Hepatocyte (in vitro differentiated cells): ENCODE data around the gene DDIT3. TPM values are rescaled to one million over a fixed set of nuclear protein-coding genes. Genes with fewer than 3 reads are reported as not detected.

Source experiments
- DNase-seq: peaks from one replicate; pipeline ENCODE4 v3.0.0-alpha.2; 2016; ENCODE audit warnings: low spot score
- H2AFZ ChIP-seq: fragments of 200-600 bp; sonication (generic); 2 replicates; pipeline ENCODE4 v1.6.0; 2016; ENCODE audit warnings: antibody characterized with exemption, mild to moderate bottlenecking
- H3K27ac ChIP-seq: fragments of 200-600 bp; sonication (generic); 2 replicates; pipeline ENCODE4 v1.5.1; 2016; ENCODE audit warnings: mild to moderate bottlenecking
- H3K27me3 ChIP-seq: fragments of 200-600 bp; sonication (generic); 2 replicates; pipeline ENCODE4 v1.6.1; 2016
- H3K36me3 ChIP-seq: fragments of 200-600 bp; sonication (generic); replicated peaks from 2 replicates; pipeline ENCODE4 v1.5.1; 2016; ENCODE audit warnings: low read depth; ENCODE audit not compliant: insufficient read depth
- H3K4me1 ChIP-seq: fragments of 200-600 bp; sonication (generic); 2 replicates; pipeline ENCODE4 v1.5.1; 2016; ENCODE audit warnings: mild to moderate bottlenecking, moderate library complexity; ENCODE audit not compliant: insufficient read depth
- H3K4me2 ChIP-seq: fragments of 200-600 bp; sonication (generic); 2 replicates; pipeline ENCODE4 v1.6.0; 2016
- H3K4me3 ChIP-seq: fragments of 200-600 bp; sonication (generic); 2 replicates; pipeline ENCODE4 v1.5.1; 2016; ENCODE audit warnings: mild to moderate bottlenecking
- H3K79me2 ChIP-seq: fragments of 200-600 bp; sonication (generic); 2 replicates; pipeline ENCODE4 v1.6.0; 2017; ENCODE audit warnings: mild to moderate bottlenecking
- H3K9me2 ChIP-seq: fragments of 200-600 bp; sonication (generic); replicated peaks from 2 replicates; pipeline ENCODE4 v1.6.0; 2017; ENCODE audit warnings: mild to moderate bottlenecking; ENCODE audit not compliant: insufficient read depth
- H3K9me3 ChIP-seq: fragments of 200-600 bp; sonication (generic); 2 replicates; pipeline ENCODE4 v1.5.1; 2016; ENCODE audit warnings: low read depth, mild to moderate bottlenecking
- H4K20me1 ChIP-seq: fragments of 200-600 bp; sonication (generic); 2 replicates; pipeline ENCODE4 v1.6.0; 2016; ENCODE audit warnings: mild to moderate bottlenecking; ENCODE audit not compliant: insufficient read depth, poor library complexity, severe bottlenecking
- EZH2 ChIP-seq: fragments of 200-600 bp; sonication (generic); IDR thresholded peaks from 2 replicates; pipeline ENCODE4 v1.6.1; 2016; ENCODE audit warnings: antibody characterized with exemption, mild to moderate bottlenecking, borderline replicate concordance
- EZH2phosphoT487 ChIP-seq: fragments of 200-600 bp; sonication (generic); IDR thresholded peaks from one replicate; pipeline ENCODE4 v1.6.1; 2018; ENCODE audit warnings: antibody characterized with exemption, mild to moderate bottlenecking, low read depth, moderate library complexity; ENCODE audit not compliant: unreplicated experiment, severe bottlenecking
- WGBS: methylation state at CpG from one replicate; pipeline ENCODE4 v1.1.6; 2016; ENCODE audit warnings: low lambda C conversion rate; ENCODE audit errors: missing lambda C conversion rate; 5-methylcytosine and 5-hydroxymethylcytosine counted together
- polyA plus RNA-seq: library from polyadenylated mRNA; unstranded; fragments of >200 nt; fragmentation: Nextera tagmentation; extraction: Ambion mirVana; gene quantifications from 2 replicates; pipeline ENCODE4 v1.2.1, GENCODE V29; 2016
- total RNA-seq: library from RNA; depleted of rRNA; stranded (reverse); fragments of >200 nt; gene quantifications from 2 replicates; pipeline ENCODE4 v1.2.3, GENCODE V29; 2014
- TF ChIP-seq, protein P1 (sequence below): fragments of 200-600 bp; sonication (generic); IDR thresholded peaks from 2 replicates; pipeline ENCODE4 v1.5.1; 2016; ENCODE audit warnings: antibody characterized with exemption, mild to moderate bottlenecking; ENCODE audit not compliant: poor library complexity

Gene DDIT3
- total and polyA plus RNA-seq, 2 experiments from 2014 or later = 92.7 to 133 TPM

DNA sequence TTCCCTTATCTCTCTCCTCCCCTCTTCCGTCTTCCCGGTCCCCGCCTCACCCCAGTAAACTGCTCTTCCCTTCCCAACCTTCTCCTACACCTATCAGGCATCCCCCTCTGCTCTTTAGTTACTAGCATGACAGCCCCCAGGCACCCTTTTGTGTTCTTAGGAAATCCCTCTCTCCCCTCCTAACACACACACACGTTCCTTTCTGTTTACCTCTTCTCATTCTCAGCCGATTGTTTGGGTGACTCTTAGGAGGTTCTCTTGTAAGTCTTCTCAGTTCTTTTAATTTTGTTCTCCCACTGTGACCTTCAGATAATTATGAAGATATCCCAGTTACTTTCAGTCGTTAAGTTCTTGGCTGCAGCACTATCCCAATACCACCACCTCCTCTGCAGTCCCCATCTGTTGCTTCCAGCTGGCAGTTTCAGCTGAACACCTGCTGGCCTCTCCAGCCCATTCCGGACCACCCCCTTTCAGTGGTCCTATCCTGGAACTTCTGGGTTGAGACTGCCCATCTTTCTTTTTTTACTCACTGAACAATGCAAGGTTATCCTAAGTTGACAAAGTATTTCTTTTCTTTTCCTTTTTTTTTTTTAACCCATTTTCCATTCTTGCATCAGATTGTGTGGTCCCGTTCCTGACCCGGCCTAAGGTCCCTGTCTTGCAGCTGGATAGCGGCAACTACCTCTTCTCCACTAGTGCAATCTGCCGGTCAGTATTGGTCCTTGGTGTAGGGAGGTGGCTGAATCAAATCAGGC lies 31.7 kb downstream of the DDIT3 start:
- Histone ChIP-seq H4K20me1 (peaks cover 2% of the 10 kb centered on the region), H3K27me3 (no peaks in the 10 kb centered on the region), H3K9me3 (no peaks in the 10 kb centered on the region), H2AFZ (peak overlapping the region; percentile 35), H3K27ac (peak overlapping the region; percentile 42), H3K4me2 (peak overlapping the region; percentile 87), H3K79me2 (peaks cover 27% of the 10 kb centered on the region), H3K4me3 (peak overlapping the region; percentile 39), H3K9me2 (no peaks in the 10 kb centered on the region), H3K36me3 (no peaks in the 10 kb centered on the region), H3K4me1 (peaks cover 11% of the 10 kb centered on the region)
- no peak for DNase-seq
- TF ChIP-seq, protein P1, sequence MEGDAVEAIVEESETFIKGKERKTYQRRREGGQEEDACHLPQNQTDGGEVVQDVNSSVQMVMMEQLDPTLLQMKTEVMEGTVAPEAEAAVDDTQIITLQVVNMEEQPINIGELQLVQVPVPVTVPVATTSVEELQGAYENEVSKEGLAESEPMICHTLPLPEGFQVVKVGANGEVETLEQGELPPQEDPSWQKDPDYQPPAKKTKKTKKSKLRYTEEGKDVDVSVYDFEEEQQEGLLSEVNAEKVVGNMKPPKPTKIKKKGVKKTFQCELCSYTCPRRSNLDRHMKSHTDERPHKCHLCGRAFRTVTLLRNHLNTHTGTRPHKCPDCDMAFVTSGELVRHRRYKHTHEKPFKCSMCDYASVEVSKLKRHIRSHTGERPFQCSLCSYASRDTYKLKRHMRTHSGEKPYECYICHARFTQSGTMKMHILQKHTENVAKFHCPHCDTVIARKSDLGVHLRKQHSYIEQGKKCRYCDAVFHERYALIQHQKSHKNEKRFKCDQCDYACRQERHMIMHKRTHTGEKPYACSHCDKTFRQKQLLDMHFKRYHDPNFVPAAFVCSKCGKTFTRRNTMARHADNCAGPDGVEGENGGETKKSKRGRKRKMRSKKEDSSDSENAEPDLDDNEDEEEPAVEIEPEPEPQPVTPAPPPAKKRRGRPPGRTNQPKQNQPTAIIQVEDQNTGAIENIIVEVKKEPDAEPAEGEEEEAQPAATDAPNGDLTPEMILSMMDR = no peak
- TF ChIP-seq EZH2 (no peak), EZH2phosphoT487 (no peak)
- 30% methylated on average over 11 of the region's 11 CpGs for WGBS

- Histone ChIP-seq H3K9me2 (no peaks in the 10 kb centered on the region), H3K4me2 (peak within 1 kb of the TSS; percentile 87), H3K27ac (peak within 1 kb of the TSS; percentile 42), H3K36me3 (no peaks in the 10 kb centered on the region), H3K27me3 (no peaks in the 10 kb centered on the region), H3K9me3 (no peaks in the 10 kb centered on the region), H3K4me3 (peak within 1 kb of the TSS; percentile 39), H2AFZ (peak within 1 kb of the TSS; percentile 36), H3K4me1 (peaks cover 11% of the 10 kb centered on the region), H4K20me1 (peaks cover 2% of the 10 kb centered on the region), H3K79me2 (peaks cover 27% of the 10 kb centered on the region)
- no peak for TF ChIP-seq EZH2
- TF ChIP-seq, protein P1 = peak; percentile 34
- DNase-seq = peak; percentile 97
- WGBS = 14% methylated on average over 46 of the region's 47 CpGs
Observed at GRCh38 chr12:57487597-57488401, 32.5 kb downstream of the DDIT3 start, which contains the start of gene MARS1. Gene MARS1, plus strand, starts transcription at chr12:57488068. Its CDS starts 23 bp downstream, at chr12:57488091.

DNA sequence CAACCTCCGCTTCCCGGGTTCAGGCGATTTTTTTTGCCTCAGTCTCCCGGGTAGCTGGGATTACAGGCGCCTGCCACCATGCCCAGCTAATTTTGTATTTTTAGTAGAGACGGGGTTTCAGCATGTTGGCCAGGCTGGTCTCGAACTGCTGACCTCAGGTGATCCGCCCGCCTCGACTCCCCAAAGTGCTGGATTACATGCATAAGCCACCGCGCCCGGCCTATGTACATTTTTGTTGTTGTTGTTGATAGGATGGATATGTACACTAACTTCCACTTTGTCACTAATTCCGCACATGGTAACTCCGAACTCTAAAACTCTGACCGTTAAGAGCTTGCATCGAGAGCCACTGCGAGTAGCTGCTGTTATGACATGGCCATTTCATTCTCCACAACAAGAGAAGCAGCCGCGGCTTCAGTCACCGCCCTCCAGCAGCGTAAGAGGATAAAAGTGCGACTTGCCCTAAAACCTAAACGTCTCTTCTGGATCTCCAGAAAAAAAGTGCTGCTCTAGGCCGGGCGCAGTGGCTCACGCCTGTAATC lies 33.2 kb downstream of the DDIT3 start:
- H3K36me3 ChIP-seq = no peaks in the 10 kb centered on the region
- no peak overlapping the region for H3K27ac ChIP-seq
- TF ChIP-seq, protein P1 = no peak
- TF ChIP-seq EZH2 (no peak), EZH2phosphoT487 (no peak)
- H4K20me1 ChIP-seq = peaks cover 2% of the 10 kb centered on the region
- H2AFZ ChIP-seq = peak overlapping the region; percentile 36
- no peak for DNase-seq
- H3K9me3 ChIP-seq = no peaks in the 10 kb centered on the region
- H3K27me3 ChIP-seq = no peaks in the 10 kb centered on the region
- peaks cover 11% of the 10 kb centered on the region for H3K4me1 ChIP-seq
- H3K4me3 ChIP-seq = no peak overlapping the region
- H3K79me2 ChIP-seq = peaks cover 27% of the 10 kb centered on the region
- 92% methylated on average over 27 of the region's 27 CpGs for WGBS
- no peaks in the 10 kb centered on the region for H3K9me2 ChIP-seq
- peak overlapping the region; percentile 63 for H3K4me2 ChIP-seq
